Choroid plexus epithelial cell (primary cell): ENCODE data around the gene ESR2.
"Not testable (repeated sequence)": the region's sequence is repeated elsewhere in the genome, so short reads cannot be mapped to it uniquely, and the experiment has no call there.

Experiments
- DNase-seq: peaks from one replicate; pipeline ENCODE4 v3.0.0-alpha.2; 2010; ENCODE audit warnings: low read depth
- H3K4me3 ChIP-seq: 2 replicates; pipeline ENCODE4 v1.5.1; 2011; ENCODE audit warnings: low read depth, mild to moderate bottlenecking, control low read depth, low read length, moderate library complexity
- CTCF ChIP-seq: conservative IDR thresholded peaks from 2 replicates; pipeline ENCODE4 v1.5.1; 2011; ENCODE audit warnings: low read depth, mild to moderate bottlenecking, control low read depth, inconsistent platforms, low read length, moderate library complexity

ESR2 gene

GRCh38 chr14:64217308-64217707, 76.9 kb downstream of the ESR2 start:
- H3K4me3 ChIP-seq: no peak overlapping the region
- no peak for DNase-seq
- TF ChIP-seq CTCF: no peak

- TF ChIP-seq CTCF: no peak
- no peak overlapping the region for H3K4me3 ChIP-seq
- no peak for DNase-seq
Measured at GRCh38 chr14:64215978-64216377, 78.2 kb downstream of the ESR2 start.

GRCh38 chr14:64215274-64215673, 78.9 kb downstream of the ESR2 start:
- no peak overlapping the region for H3K4me3 ChIP-seq
- TF ChIP-seq CTCF: no peak
- no peak for DNase-seq

- H3K4me3 ChIP-seq: no peak overlapping the region
- no peak for TF ChIP-seq CTCF
- no peak for DNase-seq
Measured at GRCh38 chr14:64213853-64214570, 80.2 kb downstream of the ESR2 start.

GRCh38 chr14:64213086-64213485, 81.1 kb downstream of the ESR2 start:
- no peak overlapping the region for H3K4me3 ChIP-seq
- no peak for TF ChIP-seq CTCF
- no peak for DNase-seq

- no peak overlapping the region for H3K4me3 ChIP-seq
- no peak for DNase-seq
- no peak for TF ChIP-seq CTCF
Measured at GRCh38 chr14:64212666-64213065, 81.5 kb downstream of the ESR2 start.

- H3K4me3 ChIP-seq, DNase-seq: not testable (repeated sequence)
Measured at GRCh38 chr14:64210912-64211311, 83.3 kb downstream of the ESR2 start.
